ENCODE measurements around the gene TMOD2.

DNA sequence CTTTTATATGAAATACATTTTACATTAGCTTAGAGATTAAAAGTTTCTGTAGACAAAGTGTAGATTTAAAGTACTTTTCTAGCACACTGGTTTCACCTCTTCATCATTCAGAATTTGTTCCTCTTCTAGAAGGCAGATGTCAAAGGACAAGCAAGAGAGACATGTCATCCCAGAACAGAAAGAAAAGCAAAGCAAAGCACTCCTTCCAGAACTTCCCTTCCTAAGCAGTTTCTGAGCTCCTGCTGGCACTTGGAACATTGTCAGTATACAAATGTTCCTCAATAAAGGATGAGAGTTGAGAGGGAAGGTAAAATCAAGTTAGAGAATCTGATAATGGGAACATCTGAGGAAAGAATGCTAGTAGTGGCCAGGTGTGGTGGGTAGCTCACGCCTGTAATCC, 104.2 kb downstream of the TMOD2 start:
- TF ChIP-seq POLR2AphosphoS5 (IDR thresholded peaks at IDR 0.05) (no peak), POLR2A (IDR thresholded peaks at IDR 0.05) (no peak)
- TF ChIP-seq, protein P1, sequence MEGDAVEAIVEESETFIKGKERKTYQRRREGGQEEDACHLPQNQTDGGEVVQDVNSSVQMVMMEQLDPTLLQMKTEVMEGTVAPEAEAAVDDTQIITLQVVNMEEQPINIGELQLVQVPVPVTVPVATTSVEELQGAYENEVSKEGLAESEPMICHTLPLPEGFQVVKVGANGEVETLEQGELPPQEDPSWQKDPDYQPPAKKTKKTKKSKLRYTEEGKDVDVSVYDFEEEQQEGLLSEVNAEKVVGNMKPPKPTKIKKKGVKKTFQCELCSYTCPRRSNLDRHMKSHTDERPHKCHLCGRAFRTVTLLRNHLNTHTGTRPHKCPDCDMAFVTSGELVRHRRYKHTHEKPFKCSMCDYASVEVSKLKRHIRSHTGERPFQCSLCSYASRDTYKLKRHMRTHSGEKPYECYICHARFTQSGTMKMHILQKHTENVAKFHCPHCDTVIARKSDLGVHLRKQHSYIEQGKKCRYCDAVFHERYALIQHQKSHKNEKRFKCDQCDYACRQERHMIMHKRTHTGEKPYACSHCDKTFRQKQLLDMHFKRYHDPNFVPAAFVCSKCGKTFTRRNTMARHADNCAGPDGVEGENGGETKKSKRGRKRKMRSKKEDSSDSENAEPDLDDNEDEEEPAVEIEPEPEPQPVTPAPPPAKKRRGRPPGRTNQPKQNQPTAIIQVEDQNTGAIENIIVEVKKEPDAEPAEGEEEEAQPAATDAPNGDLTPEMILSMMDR (IDR thresholded peaks at IDR 0.05), result no peak

All from suprapubic skin (tissue), 4 donors.